H1 (cell line): ENCODE results near the gene PIGK. TPM values are rescaled to one million over a fixed set of nuclear protein-coding genes. Genes with fewer than 3 reads are reported as not detected.

Experiments used
- CTCF ChIA-PET: fragments of 300-600 bp; sonication (Branson Sonifier 250); formaldehyde crosslinking; loops from one replicate; lab custom pipeline; 2021; ENCODE audit not compliant: partially characterized antibody; lab: Charles Lee
- POLR2A ChIA-PET: fragments of 300-600 bp; sonication (Branson Sonifier 250); formaldehyde crosslinking; loops from one replicate; lab custom pipeline; 2021; ENCODE audit warnings: inconsistent platforms; ENCODE audit not compliant: partially characterized antibody; lab: Charles Lee
- DNase-seq, 2 experiments: peaks; one replicate each; pipeline versions ENCODE4 v3.0.0 to v3.0.0-alpha.2; 2010 to 2022; ENCODE audit warnings: low spot score in 2 of 2, low read depth in 1 of 2, mixed read lengths in 1 of 2
- FAIRE-seq: peaks from 2 replicates; lab custom pipeline; 2011; peaks lifted over from hg19 to GRCh38; lab: Jason Lieb, UNC
- H2AFZ ChIP-seq: 2 replicates; pipeline ENCODE4 v1.8.1; 2012; ENCODE audit warnings: low read length, inconsistent platforms
- H2AK5ac ChIP-seq: 2 replicates; pipeline ENCODE4 v1.6.1; 2013; ENCODE audit warnings: low read depth, low read length
- H2BK120ac ChIP-seq: replicated peaks from 2 replicates; pipeline ENCODE3; 2013; ENCODE audit warnings: low read depth, low read length, inconsistent platforms
- H2BK12ac ChIP-seq: 2 replicates; pipeline ENCODE4 v1.6.1; 2013; ENCODE audit warnings: low read depth, low read length
- H2BK15ac ChIP-seq: 2 replicates; pipeline ENCODE4 v1.6.1; 2013; ENCODE audit warnings: low read length
- H2BK20ac ChIP-seq: 2 replicates; pipeline ENCODE4 v1.6.1; 2013; ENCODE audit warnings: low read length
- H2BK5ac ChIP-seq: 2 replicates; pipeline ENCODE4 v1.6.1; 2013; ENCODE audit warnings: low read depth, low read length
- H3K14ac ChIP-seq: 2 replicates; pipeline ENCODE4 v1.6.1; 2013; ENCODE audit warnings: inconsistent platforms; ENCODE audit not compliant: insufficient read length
- H3K18ac ChIP-seq: 2 replicates; pipeline ENCODE4 v1.6.1; 2013; ENCODE audit warnings: low read length; ENCODE audit errors: extremely low read depth
- H3K23ac ChIP-seq: 2 replicates; pipeline ENCODE4 v1.6.1; 2013; ENCODE audit warnings: inconsistent platforms; ENCODE audit not compliant: insufficient read length
- H3K23me2 ChIP-seq: 2 replicates; pipeline ENCODE4 v1.6.1; 2013; ENCODE audit warnings: low read depth, low read length
- H3K27ac ChIP-seq: 2 replicates; pipeline ENCODE4 v1.6.1; 2011; ENCODE audit warnings: low read depth, low read length, inconsistent platforms
- H3K27me3 ChIP-seq, 4 experiments: replicated peaks in 1 of 4; 1 replicate in 1 of 4; 2 replicates in 3 of 4; pipeline versions ENCODE4 v1.6.1 to v1.8.1; 2011 to 2013; ENCODE audit warnings: low read length in 3 of 4, mild to moderate bottlenecking in 3 of 4, inconsistent platforms in 2 of 4, mixed read lengths in 2 of 4, moderate library complexity in 1 of 4; ENCODE audit not compliant: control insufficient read depth in 3 of 4, insufficient read depth in 3 of 4; ENCODE audit errors: extremely low read depth in 1 of 4
- H3K36me3 ChIP-seq, 4 experiments: 2 replicates each; pipeline versions ENCODE4 v1.6.1 to v1.8.1; 2011 to 2013; ENCODE audit warnings: mild to moderate bottlenecking in 4 of 4, low read length in 3 of 4, moderate library complexity in 2 of 4, control low read depth in 1 of 4, inconsistent platforms in 1 of 4; ENCODE audit not compliant: insufficient read depth in 4 of 4, control insufficient read depth in 2 of 4
- H3K4ac ChIP-seq: replicated peaks from 2 replicates; pipeline ENCODE3; 2013; ENCODE audit warnings: low read length, low read depth, mixed read lengths, inconsistent platforms; ENCODE audit not compliant: insufficient read length
- H3K4me1 ChIP-seq, 4 experiments: replicated peaks in 1 of 4; 1 replicate in 1 of 4; 2 replicates in 3 of 4; pipeline versions ENCODE4 v1.6.1 to v1.8.1; 2011 to 2013; ENCODE audit warnings: low read length in 3 of 4, inconsistent platforms in 2 of 4, mixed read lengths in 1 of 4; ENCODE audit not compliant: insufficient read depth in 4 of 4, control insufficient read depth in 3 of 4
- H3K4me2 ChIP-seq, 2 experiments: 2 replicates each; pipeline versions ENCODE4 v1.6.1 to v1.8.1; 2011 to 2013; ENCODE audit warnings: low read depth in 2 of 2, low read length in 2 of 2, control low read depth in 1 of 2, inconsistent platforms in 1 of 2, mild to moderate bottlenecking in 1 of 2; ENCODE audit not compliant: insufficient read depth in 1 of 2
- H3K4me3 ChIP-seq, 4 experiments: fragments of 200-600, 300-600 bp in 1 of 4; sonication (generic), shearing (Covaris generic), sonication (Bioruptor Twin) in 1 of 4; 2 replicates each; pipeline versions ENCODE4 v1.5.1 to v1.8.1; 2011 to 2016; ENCODE audit warnings: low read length in 4 of 4, low read depth in 3 of 4, control low read depth in 2 of 4, inconsistent platforms in 2 of 4, mild to moderate bottlenecking in 2 of 4, mixed read lengths in 1 of 4, moderate library complexity in 1 of 4; ENCODE audit not compliant: insufficient read depth in 2 of 4; ENCODE audit errors: extremely low read depth in 1 of 4
- H3K56ac ChIP-seq: replicated peaks from 2 replicates; pipeline ENCODE3; 2013; ENCODE audit warnings: low read depth, mild to moderate bottlenecking, mixed read lengths, low read length, inconsistent platforms; ENCODE audit not compliant: insufficient read length
- H3K79me1 ChIP-seq: 2 replicates; pipeline ENCODE4 v1.6.1; 2013; ENCODE audit warnings: low read depth, low read length, control low read depth
- H3K79me2 ChIP-seq, 2 experiments: 2 replicates each; pipeline versions ENCODE4 v1.6.1 to v1.8.1; 2012 to 2013; ENCODE audit warnings: low read length in 2 of 2, mild to moderate bottlenecking in 2 of 2, inconsistent platforms in 1 of 2; ENCODE audit not compliant: insufficient read depth in 2 of 2, control insufficient read depth in 1 of 2
- H3K9ac ChIP-seq, 4 experiments: replicated peaks in 1 of 4; 1 replicate in 1 of 4; 2 replicates in 3 of 4; pipeline versions ENCODE4 v1.6.1 to v1.8.1; 2011 to 2013; ENCODE audit warnings: low read depth in 3 of 4, low read length in 3 of 4, control low read depth in 2 of 4, mild to moderate bottlenecking in 2 of 4, moderate library complexity in 2 of 4, inconsistent platforms in 1 of 4; ENCODE audit errors: extremely low read depth in 1 of 4
- H3K9me3 ChIP-seq, 2 experiments: 2 replicates each; pipeline versions ENCODE4 v1.6.1 to v1.8.1; 2012 to 2013; ENCODE audit warnings: mild to moderate bottlenecking in 2 of 2, moderate library complexity in 2 of 2, control low read depth in 1 of 2, inconsistent platforms in 1 of 2, low read depth in 1 of 2, low read length in 1 of 2, mixed read lengths in 1 of 2; ENCODE audit not compliant: insufficient read depth in 2 of 2
- H4K20me1 ChIP-seq, 2 experiments: replicated peaks in 1 of 2; 2 replicates each; pipeline versions ENCODE3 to v1.8.1; 2011 to 2013; ENCODE audit warnings: inconsistent platforms in 2 of 2, low read length in 2 of 2, mild to moderate bottlenecking in 1 of 2; ENCODE audit not compliant: insufficient read depth in 2 of 2, control insufficient read depth in 1 of 2
- H4K5ac ChIP-seq: 2 replicates; pipeline ENCODE4 v1.6.1; 2013; ENCODE audit warnings: low read length, low read depth, mixed read lengths, inconsistent platforms; ENCODE audit not compliant: insufficient read length
- H4K8ac ChIP-seq: 2 replicates; pipeline ENCODE4 v1.8.0; 2013; ENCODE audit warnings: mild to moderate bottlenecking, moderate library complexity, low read length, inconsistent platforms; ENCODE audit not compliant: insufficient read depth; ENCODE audit errors: extremely low read depth
- H4K91ac ChIP-seq: replicated peaks from 2 replicates; pipeline ENCODE3; 2013; ENCODE audit warnings: low read length, mixed read lengths, inconsistent platforms; ENCODE audit not compliant: insufficient read length
- ASH2L ChIP-seq: fragments of 200-600, 300-600 bp; sonication (generic); IDR thresholded peaks from one replicate; pipeline ENCODE4 v1.7.1; 2017; ENCODE audit warnings: low read length
- NANOG ChIP-seq: IDR thresholded peaks from 2 replicates; pipeline ENCODE4 v1.6.1; 2011; ENCODE audit warnings: low read length, low read depth, mild to moderate bottlenecking, inconsistent platforms; ENCODE audit not compliant: insufficient read depth, poor library complexity, severe bottlenecking
- TAF1 ChIP-seq: IDR thresholded peaks from 2 replicates; pipeline ENCODE4 v1.6.1; 2011; ENCODE audit warnings: mild to moderate bottlenecking, low read depth, low read length
- WGBS, 2 experiments: shearing (Covaris generic) in 1 of 2; methylation state at CpG; one replicate each; pipeline versions ENCODE4 v1.1.6 to v1.1.7; 2013 to 2015; ENCODE audit warnings: low lambda C conversion rate in 2 of 2, mixed read lengths in 2 of 2, inconsistent platforms in 1 of 2, low coverage in 1 of 2, missing lambda C conversion rate in 1 of 2; ENCODE audit not compliant: insufficient replicate concordance in 2 of 2, insufficient coverage in 1 of 2, insufficient read length in 1 of 2; ENCODE audit errors: extremely low coverage in 1 of 2, missing lambda C conversion rate in 1 of 2; 5-methylcytosine and 5-hydroxymethylcytosine counted together
- polyA plus RNA-seq, 7 experiments: library from polyadenylated mRNA; depleted of rRNA in 3 of 7; stranded (reverse) in 5 of 7; unstranded in 2 of 7; fragments of >200 nt in 5 of 7; fragments of 200-250 nt in 2 of 7; gene quantifications; 1 replicate in 5 of 7; 2 replicates in 1 of 7; 4 replicates in 1 of 7; pipeline versions ENCODE4 v1.2.1 to v1.2.3, GENCODE V29; 2011 to 2013; ENCODE audit warnings: missing spikeins in 2 of 7, mixed read lengths in 2 of 7
- total RNA-seq: library from RNA; stranded (reverse); fragmentation: NEBNext Ultra II Directional; extraction: Animal tissue kit (Norgen Biotek cat#: 25700); gene quantifications from 2 replicates; pipeline ENCODE4 v1.2.1, GENCODE V29; 2021

Gene PIGK
- total and polyA plus RNA-seq, 2 of the 8 experiments (the other 6 are each of a cell fraction or from before 2014, with no cell fraction given), result 5.6 to 23.2 TPM

DNA sequence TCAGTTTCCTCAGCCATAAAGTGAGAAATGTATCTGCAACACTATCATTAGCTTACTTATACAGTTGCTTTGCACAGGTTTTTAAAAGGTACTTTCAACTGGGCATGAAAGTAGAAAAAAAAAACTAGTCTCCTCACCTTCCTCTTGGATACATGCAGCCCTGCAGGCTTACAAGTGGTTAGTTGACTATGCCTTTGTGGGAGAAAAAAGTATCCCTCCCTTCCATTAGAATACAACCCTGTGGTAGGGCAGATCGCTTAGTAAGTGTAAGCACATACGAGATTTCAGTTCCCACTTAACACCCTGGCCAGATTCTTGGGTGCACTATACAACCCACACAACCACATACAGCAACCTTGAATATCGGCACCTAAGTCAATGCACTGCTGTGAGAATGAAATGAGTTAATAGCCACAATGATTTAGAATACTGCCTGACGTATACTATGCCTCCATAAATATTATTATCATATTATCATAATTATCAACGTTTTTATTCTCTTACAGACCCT, 54.7 kb downstream of the PIGK start:
- Histone ChIP-seq H2BK15ac (no peak overlapping the region), H2BK12ac (no peak overlapping the region), H3K9ac (no peak overlapping the region)
- FAIRE-seq, result no peak
- TF ChIP-seq TAF1 (no peak), NANOG (no peak), ASH2L (no peak)
- TF ChIP-seq, all 59 proteins: peak for 0
- H3K23me2 ChIP-seq, result no peaks in the 10 kb centered on the region
- no peaks in the 10 kb centered on the region for H3K27me3 ChIP-seq
- H3K4me3 ChIP-seq, result no peak overlapping the region
- H2AFZ ChIP-seq, result no peak overlapping the region
- no peaks in the 10 kb centered on the region for H3K79me1 ChIP-seq
- H3K9me3 ChIP-seq, result 0 out of 4 replicates have a peak, but pooled peaks cover 0 to under 1% of the 10 kb centered on the region in 2 experiments
- H2BK5ac ChIP-seq, result no peak overlapping the region
- no peak overlapping the region for H4K8ac ChIP-seq
- CTCF ChIA-PET, result no interaction called here
- H3K14ac ChIP-seq, result no peak overlapping the region
- no peaks in the 10 kb centered on the region for H3K79me2 ChIP-seq
- H3K27ac ChIP-seq, result no peak overlapping the region
- H3K36me3 ChIP-seq, result peaks cover 0 to 9% (median 4%) of the 10 kb centered on the region in 4 experiments; a peak in 3 of 8 replicates
- H3K23ac ChIP-seq, result no peak overlapping the region
- no peak overlapping the region for H3K4me2 ChIP-seq
- no peaks in the 10 kb centered on the region for H3K4me1 ChIP-seq
- WGBS, 2 experiments, result 79% methylated on average over 5 of the region's 5 CpGs; no CpG with 5 or more reads in 1 of the 2 experiments
- H4K20me1 ChIP-seq, result no peaks in the 10 kb centered on the region
- DNase-seq, result no peak
- no peak overlapping the region for H4K5ac ChIP-seq
- H2BK120ac ChIP-seq, result no peak overlapping the region
- H2AK5ac ChIP-seq, result no peak overlapping the region
- POLR2A ChIA-PET, result no interaction called here
- no peak overlapping the region for H2BK20ac ChIP-seq
- no peak overlapping the region for H4K91ac ChIP-seq
- no peak overlapping the region for H3K18ac ChIP-seq
- H3K4ac ChIP-seq, result no peak overlapping the region
- no peak overlapping the region for H3K56ac ChIP-seq
